Measurements from ENCODE around the gene PHACTR2.

Gene PHACTR2

GRCh38 chr6:143743301-143744166, 65.8 kb downstream of the PHACTR2 start:
- DNase-seq, result no peak

GRCh38 chr6:143744551-143745165, 66.9 kb downstream of the PHACTR2 start:
- no peak for DNase-seq

GRCh38 chr6:143745166-143746133, 67.7 kb downstream of the PHACTR2 start:
- no peak for DNase-seq

- DNase-seq, result no peak
These were observed 68.7 kb downstream of the PHACTR2 start for GRCh38 chr6:143746202-143747119.

- no peak for DNase-seq
These were observed 69.6 kb downstream of the PHACTR2 start for GRCh38 chr6:143747347-143747842.

- no peak for DNase-seq
These were observed 72.1 kb downstream of the PHACTR2 start for GRCh38 chr6:143749891-143750290.

- no peak for DNase-seq
These were observed 73.1 kb downstream of the PHACTR2 start for GRCh38 chr6:143750877-143751276.

- DNase-seq, result no peak
These were observed 74.7 kb downstream of the PHACTR2 start for GRCh38 chr6:143752459-143752858.

- no peak for DNase-seq
These were observed 75.9 kb downstream of the PHACTR2 start for GRCh38 chr6:143753678-143754077.

- DNase-seq, result no peak
These were observed 76.4 kb downstream of the PHACTR2 start for GRCh38 chr6:143754204-143754603.

- no peak for DNase-seq
These were observed 77.6 kb downstream of the PHACTR2 start for GRCh38 chr6:143755301-143755744.

GRCh38 chr6:143757346-143757832, 79.6 kb downstream of the PHACTR2 start:
- no peak for DNase-seq

- no peak for DNase-seq
These were observed 80.8 kb downstream of the PHACTR2 start for GRCh38 chr6:143758551-143758950.

GRCh38 chr6:143759666-143760065, 81.9 kb downstream of the PHACTR2 start:
- DNase-seq, result no peak

GRCh38 chr6:143761074-143761473, 83.3 kb downstream of the PHACTR2 start:
- no peak for DNase-seq

GRCh38 chr6:143762126-143762525, 84.4 kb downstream of the PHACTR2 start:
- no peak for DNase-seq

GRCh38 chr6:143765422-143766184, 87.8 kb downstream of the PHACTR2 start:
- DNase-seq, result no peak

- DNase-seq, result no peak
These were observed 88.4 kb downstream of the PHACTR2 start for GRCh38 chr6:143766185-143766553.

- no peak for DNase-seq
These were observed 89.7 kb downstream of the PHACTR2 start for GRCh38 chr6:143767433-143767832.
